Thymus (tissue), 14 donors: ENCODE data around the gene SDHAF2. TPM values are rescaled to one million over a fixed set of nuclear protein-coding genes. Genes with fewer than 3 reads are reported as not detected.
"Not testable (repeated sequence)": the region's sequence is repeated elsewhere in the genome, so short reads cannot be mapped to it uniquely, and the experiment has no call there.

Source experiments
- DNase-seq, 9 donors: peaks; one replicate each; pipeline ENCODE4 v3.0.0-alpha.2; 2013; ENCODE audit warnings: low spot score in 9 of 9, low read depth in 6 of 9, missing footprints in 1 of 9
- H3K27ac ChIP-seq, 2 donors: one replicate each; pipeline ENCODE4 v1.5.1; 2013; ENCODE audit warnings: control low read depth in 1 of 2, low read depth in 1 of 2, low read length in 1 of 2, mild to moderate bottlenecking in 1 of 2, moderate library complexity in 1 of 2
- H3K27me3 ChIP-seq, 2 donors: one replicate each; pipeline ENCODE4 v1.5.1; 2013; ENCODE audit warnings: low read length in 1 of 2; ENCODE audit not compliant: control insufficient read depth in 2 of 2, insufficient read depth in 1 of 2
- H3K36me3 ChIP-seq, 2 donors: one replicate each; pipeline ENCODE4 v1.5.1; 2013; ENCODE audit warnings: low read length in 1 of 2, mild to moderate bottlenecking in 1 of 2, moderate library complexity in 1 of 2; ENCODE audit not compliant: control insufficient read depth in 2 of 2, insufficient read depth in 2 of 2
- H3K4me1 ChIP-seq, 2 donors: one replicate each; pipeline ENCODE4 v1.5.1; 2013; ENCODE audit warnings: low read length in 2 of 2; ENCODE audit not compliant: control insufficient read depth in 2 of 2, insufficient read depth in 2 of 2
- H3K4me3 ChIP-seq, 2 donors: one replicate each; pipeline ENCODE4 v1.5.1; 2013; ENCODE audit warnings: low read length in 2 of 2, control low read depth in 1 of 2, mild to moderate bottlenecking in 1 of 2
- H3K9me3 ChIP-seq, 2 donors: one replicate each; pipeline ENCODE4 v1.5.1; 2013; ENCODE audit warnings: low read length in 1 of 2, mild to moderate bottlenecking in 1 of 2; ENCODE audit not compliant: control insufficient read depth in 2 of 2, insufficient read depth in 1 of 2
- WGBS: extraction: QIAGEN DNeasy Blood & Tissue Kit; methylation state at CpG from one replicate; pipeline ENCODE4 v1.1.7; 2013; 5-methylcytosine and 5-hydroxymethylcytosine counted together
- long read RNA-seq, 10 donors: transcript quantifications; one replicate each; lab custom pipeline, GENCODE V29; 2026
- polyA plus RNA-seq: library from polyadenylated mRNA; stranded (reverse); fragments of 200-250 nt; gene quantifications from one replicate; pipeline ENCODE4 v1.2.3, GENCODE V29; 2013
- total RNA-seq: library from RNA; stranded (reverse); fragments of 120-200 nt; gene quantifications from one replicate; pipeline ENCODE4 v1.2.4, GENCODE V29; 2013
- donor health status: healthy.

Gene SDHAF2
- total RNA-seq: 34.8 TPM
- polyA plus RNA-seq: 59.9 TPM
- long read RNA-seq, donor 1, partial matches to known transcripts: 0 of 2 reads
- long read RNA-seq, donor 1, other reads (novel, unspliced or antisense): 0 of 2 reads
- long read RNA-seq, donor 2: 0 reads
- long read RNA-seq, donor 3, transcript SDHAF2-206 (2 exons, 835 nt): minor isoform, 16 of 76 reads
- long read RNA-seq, donor 3, transcript SDHAF2-201 (4 exons, 2,033 nt): major isoform, 43 of 76 reads
- long read RNA-seq, donor 3, partial matches to known transcripts: 8 of 76 reads
- long read RNA-seq, donor 3, other reads (novel, unspliced or antisense): 0 of 76 reads
- long read RNA-seq, donor 4, transcript SDHAF2-201 (4 exons, 2,033 nt): major isoform, 15 of 19 reads
- long read RNA-seq, donor 4, partial matches to known transcripts: 0 of 19 reads
- long read RNA-seq, donor 4, other reads (novel, unspliced or antisense): 0 of 19 reads
- long read RNA-seq, donor 5, transcript SDHAF2-206 (2 exons, 835 nt): minor isoform, 14 of 99 reads
- long read RNA-seq, donor 5, transcript SDHAF2-207 (5 exons, 1,077 nt): minor isoform, 5 of 99 reads
- long read RNA-seq, donor 5, transcript SDHAF2-201 (4 exons, 2,033 nt): major isoform, 62 of 99 reads
- long read RNA-seq, donor 5, partial matches to known transcripts: 13 of 99 reads
- long read RNA-seq, donor 5, other reads (novel, unspliced or antisense): 0 of 99 reads
- long read RNA-seq, donor 6, transcript SDHAF2-201 (4 exons, 2,033 nt): major isoform, 21 of 29 reads
- long read RNA-seq, donor 6, transcript SDHAF2-206 (2 exons, 835 nt): minor isoform, 6 of 29 reads
- long read RNA-seq, donor 6, partial matches to known transcripts: 0 of 29 reads
- long read RNA-seq, donor 6, other reads (novel, unspliced or antisense): 0 of 29 reads
- long read RNA-seq, donor 7, transcript SDHAF2-206 (2 exons, 835 nt): minor isoform, 5 of 41 reads
- long read RNA-seq, donor 7, transcript SDHAF2-201 (4 exons, 2,033 nt): major isoform, 23 of 41 reads
- long read RNA-seq, donor 7, partial matches to known transcripts: 12 of 41 reads
- long read RNA-seq, donor 7, other reads (novel, unspliced or antisense): 0 of 41 reads
- long read RNA-seq, donor 8, transcript SDHAF2-201 (4 exons, 2,033 nt): major isoform, 9 of 14 reads
- long read RNA-seq, donor 8, transcript SDHAF2-206 (2 exons, 835 nt): minor isoform, 5 of 14 reads
- long read RNA-seq, donor 8, partial matches to known transcripts: 0 of 14 reads
- long read RNA-seq, donor 8, other reads (novel, unspliced or antisense): 0 of 14 reads
- long read RNA-seq, donor 9, transcript SDHAF2-201 (4 exons, 2,033 nt): major isoform, 15 of 21 reads
- long read RNA-seq, donor 9, partial matches to known transcripts: 0 of 21 reads
- long read RNA-seq, donor 9, other reads (novel, unspliced or antisense): 0 of 21 reads
- long read RNA-seq, donor 10, transcript SDHAF2-206 (2 exons, 835 nt): minor isoform, 5 of 38 reads
- long read RNA-seq, donor 10, transcript SDHAF2-201 (4 exons, 2,033 nt): major isoform, 20 of 38 reads
- long read RNA-seq, donor 10, partial matches to known transcripts: 10 of 38 reads
- long read RNA-seq, donor 10, other reads (novel, unspliced or antisense): 0 of 38 reads

DNA sequence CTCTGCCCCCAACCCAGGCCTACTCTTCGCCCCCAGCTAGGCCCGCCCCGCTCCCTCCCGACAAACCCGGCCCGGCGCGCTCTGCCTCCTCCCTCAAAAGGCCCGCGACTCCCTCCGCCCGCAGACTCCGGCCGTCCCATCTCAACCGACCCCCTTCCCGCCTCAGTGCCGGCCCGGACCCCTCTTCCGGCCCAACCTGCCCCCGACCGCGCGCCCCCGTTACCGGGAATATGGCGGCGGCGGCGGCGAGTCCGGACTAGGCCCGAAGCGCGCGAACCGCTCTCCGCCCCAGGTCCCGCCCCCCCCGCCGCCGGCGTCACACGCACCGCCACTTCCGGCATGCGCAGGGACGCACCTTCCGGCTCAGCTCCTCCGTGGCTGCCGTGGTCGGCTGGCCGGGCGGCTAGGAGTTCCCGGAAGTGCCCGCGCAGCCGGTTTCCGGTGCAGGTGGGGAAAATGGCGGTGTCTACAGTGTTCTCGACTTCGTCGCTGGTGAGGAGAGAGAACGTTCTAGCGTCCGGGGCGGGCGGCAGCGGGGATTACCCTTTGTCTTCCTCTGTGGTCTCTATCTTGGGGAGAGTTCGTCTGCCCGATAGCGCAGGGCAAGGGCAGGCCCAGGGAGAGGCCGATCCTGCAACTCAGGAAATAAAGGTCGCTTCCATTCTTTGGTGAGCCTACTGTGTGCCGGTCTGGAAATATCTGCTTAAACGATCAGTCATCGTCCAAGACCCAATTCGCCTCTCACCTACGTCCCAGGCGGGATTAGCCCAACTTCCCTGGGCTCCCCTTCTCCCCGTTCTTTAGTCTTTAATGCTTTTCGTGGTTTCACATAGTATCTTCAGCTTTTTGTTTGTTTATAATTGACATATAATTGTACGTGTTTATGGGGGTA lies at the start of gene SDHAF2, which contains the start of gene CPSF7:
SDHAF2 (plus strand) TSS at position 434 of the 892 bp plus-strand sequence; CDS start at position 457, 23 bp downstream.
CPSF7 (minus strand) TSS at position 285 of the 892 bp plus-strand sequence. CDS start 740 bp downstream, outside the sequence.
- Histone ChIP-seq H3K9me3 (no peaks in the 10 kb centered on the region), H3K4me3 (peak within 1 kb of the TSS; percentile 89 to 94), H3K27ac (peak within 1 kb of the TSS; percentile 93 to 98), H3K27me3 (no peaks in the 10 kb centered on the region), H3K4me1 (peaks cover 7 to 15% of the 10 kb centered on the region in 2 donors), H3K36me3 (peaks cover 29 to 46% of the 10 kb centered on the region in 2 donors)
- DNase-seq: peak; percentile 82 to 97 (median 91)
- under 1% methylated on average over 82 of the region's 82 CpGs for WGBS

DNA sequence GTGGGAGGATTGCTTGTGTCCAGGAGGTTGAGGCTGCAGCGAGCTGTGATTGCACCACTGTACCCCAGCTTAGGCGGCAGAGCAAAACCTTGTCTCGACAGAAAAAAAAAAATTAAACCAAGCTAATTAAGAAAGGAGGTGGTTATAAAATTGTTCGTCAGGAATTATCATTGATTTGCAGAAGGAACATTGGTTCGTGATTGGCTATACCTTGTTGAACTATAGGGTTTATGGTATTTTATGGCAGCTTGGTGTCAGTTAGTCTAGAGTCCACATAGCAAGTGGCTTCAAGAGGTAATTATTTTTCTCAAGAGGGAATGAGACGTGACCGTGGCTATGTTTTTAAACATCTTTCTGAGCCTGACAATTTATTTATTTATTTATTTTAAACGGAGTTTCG lies 49.0 kb upstream of the SDHAF2 start:
- WGBS: 98% methylated on average over 9 of the region's 9 CpGs
- Histone ChIP-seq H3K4me3 (no peak overlapping the region), H3K27me3 (no peaks in the 10 kb centered on the region), H3K4me1 (no peaks in the 10 kb centered on the region), H3K27ac (no peak overlapping the region), H3K9me3 (no peaks in the 10 kb centered on the region), H3K36me3 (peaks cover 0 to 1% of the 10 kb centered on the region in 2 donors)
- no peak for DNase-seq

DNA sequence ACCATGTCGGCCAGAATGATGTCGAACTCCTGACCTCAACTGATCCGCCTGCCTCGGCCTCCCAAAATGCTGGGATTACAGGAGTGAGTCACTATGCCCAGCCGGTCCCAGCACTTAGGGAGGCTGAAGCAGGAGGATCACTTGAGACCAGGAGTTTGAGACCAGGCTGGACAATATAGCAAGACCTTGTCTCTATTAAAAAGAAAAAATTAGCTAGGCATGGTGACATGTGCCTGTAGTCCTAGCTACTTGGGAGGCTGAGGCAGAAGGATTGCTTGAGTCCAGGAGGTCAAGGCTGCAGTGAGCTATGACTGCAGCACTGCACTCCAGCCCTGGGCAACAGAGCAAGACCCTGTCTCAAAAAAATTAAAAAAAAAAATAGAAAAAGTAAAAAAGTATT lies 46.1 kb upstream of the SDHAF2 start:
- H3K27ac ChIP-seq, H3K27me3 ChIP-seq, H3K9me3 ChIP-seq, DNase-seq, H3K4me1 ChIP-seq, H3K4me3 ChIP-seq, H3K36me3 ChIP-seq: not testable (repeated sequence)
- over 99% methylated on average over 5 of the region's 5 CpGs for WGBS

DNA sequence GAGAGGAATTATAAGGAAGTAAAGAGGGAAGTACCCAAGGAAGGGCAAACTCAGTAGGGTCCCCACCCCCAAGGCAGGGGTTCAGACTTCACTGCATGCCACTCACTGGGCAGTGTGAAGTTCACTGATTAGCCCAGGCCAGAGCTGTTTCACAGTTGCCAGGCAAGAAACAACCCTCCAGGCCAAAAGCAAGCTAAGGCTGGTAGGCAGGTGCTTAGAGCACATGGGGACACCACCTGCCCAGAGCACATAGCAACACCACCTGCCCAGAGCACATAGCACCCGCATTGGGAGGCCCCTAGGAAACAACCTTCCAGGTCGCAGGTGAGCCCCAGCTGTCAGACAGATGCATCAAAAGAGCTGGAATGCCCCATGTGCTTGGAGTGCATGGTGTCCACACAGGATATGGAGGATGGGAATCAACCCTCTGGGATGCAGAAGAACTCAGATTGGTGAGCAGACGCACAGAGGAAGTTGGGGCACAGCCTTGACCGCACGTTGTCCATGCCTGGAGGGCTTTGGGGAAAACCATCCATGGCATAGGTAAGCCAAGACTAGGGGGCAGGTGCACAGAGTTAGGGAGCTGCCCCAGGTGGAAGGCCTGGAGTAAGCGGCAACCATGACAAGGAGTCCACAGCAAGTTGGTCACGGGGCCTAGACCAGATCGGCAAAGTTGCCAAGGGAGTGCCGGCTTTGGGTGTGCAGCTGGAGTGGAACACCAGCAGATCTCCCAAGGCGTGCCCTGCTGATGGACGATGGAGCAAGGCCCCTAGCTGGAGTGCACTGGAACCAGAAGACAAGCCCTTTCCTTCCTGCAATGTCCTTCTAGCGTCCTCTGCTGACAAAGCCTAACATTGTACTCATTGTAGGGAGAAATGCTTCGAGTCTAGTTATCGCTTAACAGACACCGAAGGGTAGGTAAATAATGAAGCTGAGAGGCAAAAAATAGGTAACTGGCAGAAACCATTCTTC lies 45.4 kb upstream of the SDHAF2 start:
- H3K9me3 ChIP-seq: no peaks in the 10 kb centered on the region
- H3K4me1 ChIP-seq: no peaks in the 10 kb centered on the region
- H3K4me3 ChIP-seq: no peak overlapping the region
- no peaks in the 10 kb centered on the region for H3K36me3 ChIP-seq
- DNase-seq: no peak
- H3K27me3 ChIP-seq: no peaks in the 10 kb centered on the region
- 98% methylated on average over 15 of the region's 15 CpGs for WGBS
- no peak overlapping the region for H3K27ac ChIP-seq

DNA sequence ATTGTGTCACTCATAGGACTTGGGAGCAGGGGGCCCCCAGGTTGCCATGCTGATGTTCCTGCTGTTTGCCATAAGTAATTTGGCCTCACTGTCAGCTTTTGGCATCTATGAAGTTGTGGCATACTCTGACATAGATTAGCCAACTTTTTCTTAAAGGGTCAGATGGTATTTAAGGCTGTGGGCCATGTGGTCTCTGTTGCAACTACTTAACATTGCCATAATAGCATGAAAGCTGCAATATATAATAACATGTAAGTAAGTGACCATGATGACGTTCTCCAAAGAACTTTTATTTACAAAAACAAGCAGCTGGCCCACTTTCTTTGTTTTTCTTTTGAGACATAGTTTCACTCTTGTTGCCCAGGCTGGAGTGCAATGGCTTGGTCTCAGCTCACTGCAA lies 39.8 kb upstream of the SDHAF2 start:
- DNase-seq: no peak

DNA sequence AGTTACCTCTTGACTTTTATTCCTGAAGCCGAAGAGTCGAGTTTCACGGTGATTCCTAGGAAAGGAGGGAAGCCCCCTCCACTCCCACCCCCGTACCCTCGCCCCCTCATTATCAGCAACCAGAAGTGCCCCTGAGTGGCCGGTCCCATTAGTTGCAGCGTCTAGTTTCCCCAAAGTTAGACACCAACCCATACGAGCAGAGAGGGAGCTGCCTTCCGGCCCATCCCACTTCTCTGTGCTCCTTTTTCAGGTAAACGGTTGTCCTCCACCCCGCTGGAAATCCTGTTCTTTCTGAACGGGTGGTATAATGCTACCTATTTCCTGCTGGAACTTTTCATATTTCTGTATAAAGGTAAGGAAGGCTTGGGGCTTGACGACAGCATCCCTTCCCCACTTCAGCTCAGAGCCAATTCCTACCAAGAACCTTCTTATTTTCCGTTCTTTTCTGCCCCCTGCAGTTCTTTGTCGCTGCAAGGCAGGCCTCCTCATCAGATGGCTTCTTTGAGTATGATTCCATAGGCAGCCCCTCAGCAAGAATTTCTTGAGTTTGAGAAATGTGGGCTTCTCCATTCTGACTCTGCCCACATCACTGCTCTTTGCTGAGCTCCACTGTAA lies 36.8 kb upstream of the SDHAF2 start:
- peak overlapping the region; percentile 68 to 74 for H3K4me3 ChIP-seq
- DNase-seq: peak in 4 of 9 donors; percentile 18 to 63 (median 30)
- H3K36me3 ChIP-seq: peaks cover 2 to 3% of the 10 kb centered on the region in 2 donors
- peak overlapping the region; percentile 1 to 95 for H3K27ac ChIP-seq
- WGBS: 2% methylated on average over 15 of the region's 15 CpGs
- peaks cover 4 to 19% of the 10 kb centered on the region in 2 donors for H3K4me1 ChIP-seq
- no peaks in the 10 kb centered on the region for H3K9me3 ChIP-seq
- peaks cover 0 to 2% of the 10 kb centered on the region in 2 donors for H3K27me3 ChIP-seq

More for the DNA sequence above, 39.8 kb upstream of the SDHAF2 start:
- Histone ChIP-seq H3K4me1 (peaks cover 4 to 19% of the 10 kb centered on the region in 2 donors), H3K27me3 (peaks cover 0 to 2% of the 10 kb centered on the region in 2 donors), H3K4me3 (no peak overlapping the region), H3K36me3 (peaks cover 0 to 1% of the 10 kb centered on the region in 2 donors), H3K9me3 (no peaks in the 10 kb centered on the region), H3K27ac (no peak overlapping the region)
- WGBS: 97% methylated on average over 1 of the region's 1 CpG

DNA sequence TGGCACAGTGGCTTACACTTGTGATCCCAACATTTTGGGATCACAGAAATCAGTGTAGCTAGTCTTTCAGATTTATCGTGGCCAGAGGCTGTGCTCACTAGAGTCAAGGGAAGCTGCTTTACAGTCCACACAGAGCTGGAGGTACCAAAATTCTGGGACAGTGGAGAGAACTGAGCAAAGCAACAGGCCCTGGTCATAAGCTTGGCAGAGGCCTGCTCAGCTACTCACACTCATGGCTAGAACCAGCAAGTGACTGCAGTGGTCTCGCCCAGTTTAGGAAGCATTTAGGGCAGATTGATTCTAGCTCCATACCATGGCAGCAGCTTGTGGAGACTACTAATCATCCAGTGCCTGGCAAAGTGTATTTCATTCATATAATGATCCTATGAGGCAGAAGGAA lies 28.8 kb upstream of the SDHAF2 start:
- DNase-seq: no peak
- Histone ChIP-seq H3K9me3 (no peaks in the 10 kb centered on the region), H3K27ac (no peak overlapping the region), H3K4me1 (no peaks in the 10 kb centered on the region), H3K27me3 (no peaks in the 10 kb centered on the region), H3K36me3 (peaks cover 50 to 52% of the 10 kb centered on the region in 2 donors), H3K4me3 (no peak overlapping the region)
- WGBS: 97% methylated on average over 2 of the region's 2 CpGs
